ENCODE data around the gene BRMS1L.

- no peak for TF ChIP-seq CTCF (IDR thresholded peaks at IDR 0.05 in 4 of 5, conservative IDR thresholded peaks at IDR 0.05 in 1 of 5)
- no peak for TF ChIP-seq POLR2A (IDR thresholded peaks at IDR 0.05)
These were observed 18.0 kb upstream of the BRMS1L start for GRCh38 chr14:35808076-35808637.
